GM18520 (cell line): ENCODE results near the gene NUPR1.
"Not testable (repeated sequence)": the region's sequence is repeated elsewhere in the genome, so short reads cannot be mapped to it uniquely, and the experiment has no call there.

Source experiments
- ATAC-seq: cut with Tn5 transposase; IDR thresholded peaks from one replicate; pipeline ENCODE4 v1.9.1; 2021; ENCODE audit not compliant: unreplicated experiment

Gene NUPR1

GRCh38 chr16:28538733-28539596 is at the start of gene NUPR1:
Gene NUPR1 (minus strand): TSS chr16:28538974. CDS start chr16:28538907, 67 bp downstream.
- no peak for ATAC-seq

DNA sequence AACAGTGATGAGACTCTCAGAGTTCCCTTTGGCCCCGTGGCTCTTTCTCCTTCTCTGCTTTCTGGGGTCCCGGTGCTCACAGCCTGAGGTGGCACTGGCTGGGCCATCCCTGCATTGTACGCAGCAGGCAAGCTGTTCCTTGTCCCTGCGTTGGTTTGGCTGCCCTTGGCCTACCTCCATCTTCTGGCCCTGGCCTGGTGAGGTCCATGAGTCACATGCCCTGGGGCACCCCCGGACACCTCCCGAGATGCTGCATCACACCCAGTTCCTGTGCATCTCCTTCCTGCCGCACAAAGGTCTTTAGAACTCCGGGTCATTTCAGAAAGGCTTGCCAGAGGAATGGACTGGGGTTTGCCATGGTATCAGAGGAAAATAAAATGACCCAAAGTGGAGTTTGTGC is 48.6 kb upstream of the NUPR1 start:
- no peak for ATAC-seq

DNA sequence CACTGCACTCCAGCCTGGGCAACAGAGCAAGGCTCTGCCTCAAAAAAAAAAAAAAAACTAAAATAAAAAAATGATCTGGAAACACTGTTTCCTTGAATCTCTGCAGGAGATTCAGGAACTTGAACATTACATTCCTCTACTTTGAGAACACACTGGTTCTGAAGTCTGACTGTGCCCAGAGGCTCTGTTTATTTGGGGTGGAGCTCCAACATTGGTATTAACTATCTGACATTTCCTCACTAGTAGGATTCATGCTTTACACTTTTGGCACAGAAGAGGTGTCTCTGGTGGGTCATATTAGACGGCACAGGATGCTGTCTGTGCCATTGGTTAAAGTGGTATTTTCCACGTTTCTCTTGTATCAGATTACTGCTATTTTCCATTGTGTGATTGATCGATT is 47.7 kb upstream of the NUPR1 start:
- ATAC-seq: no peak

- ATAC-seq: no peak
Measured at GRCh38 chr16:28585674-28586073, 46.9 kb upstream of the NUPR1 start.

DNA sequence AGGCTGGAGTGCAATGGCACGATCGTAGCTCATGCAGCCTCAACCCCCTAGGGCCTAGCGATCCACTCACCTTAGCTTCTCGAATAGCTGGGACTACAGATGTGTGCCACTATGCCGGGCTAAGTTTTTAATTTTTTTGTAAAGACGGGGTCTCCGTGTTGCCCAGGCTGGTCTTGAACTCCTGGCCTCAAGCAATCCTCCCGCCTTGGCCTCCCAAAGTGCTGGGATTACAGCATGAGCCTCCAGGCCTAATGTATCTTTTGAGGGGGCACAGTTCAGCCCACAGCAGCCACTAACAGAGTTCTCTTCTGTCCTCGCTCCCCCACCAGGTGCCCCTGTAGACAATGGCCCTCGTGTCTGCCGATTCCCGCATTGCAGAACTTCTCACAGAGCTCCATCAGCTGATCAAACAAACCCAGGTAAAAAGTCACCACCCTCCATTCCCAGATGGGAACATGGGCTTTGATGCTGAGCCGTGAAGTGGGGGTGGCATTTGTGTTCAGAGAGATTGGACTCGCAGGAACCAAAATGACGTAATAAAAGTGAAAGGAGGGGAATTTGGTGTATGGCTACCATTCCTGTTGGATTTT is 42.0 kb upstream of the NUPR1 start:
- ATAC-seq: no peak

GRCh38 chr16:28575446-28576109 is 36.8 kb upstream of the NUPR1 start:
- no peak for ATAC-seq

DNA sequence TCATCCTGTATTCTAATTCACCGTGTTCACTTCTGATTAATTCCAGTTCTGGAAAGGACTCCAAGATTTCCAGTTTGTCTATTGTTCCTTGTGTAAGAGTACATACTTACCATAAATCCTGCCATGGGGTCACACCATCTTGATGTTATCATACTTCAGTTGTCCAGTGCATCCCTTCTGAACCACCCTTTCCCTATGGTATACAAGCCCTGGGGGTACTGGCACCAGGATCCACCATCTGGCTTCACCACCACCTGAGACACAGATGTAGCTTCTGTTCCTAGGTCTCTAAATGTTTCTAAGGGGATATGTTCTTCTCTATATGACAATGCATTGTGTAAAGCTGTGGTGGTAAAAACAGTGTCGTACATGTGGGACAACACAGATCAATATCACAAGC is 36.2 kb upstream of the NUPR1 start:
- no peak for ATAC-seq

- no peak for ATAC-seq
Measured at GRCh38 chr16:28573738-28574718, 35.3 kb upstream of the NUPR1 start.

DNA sequence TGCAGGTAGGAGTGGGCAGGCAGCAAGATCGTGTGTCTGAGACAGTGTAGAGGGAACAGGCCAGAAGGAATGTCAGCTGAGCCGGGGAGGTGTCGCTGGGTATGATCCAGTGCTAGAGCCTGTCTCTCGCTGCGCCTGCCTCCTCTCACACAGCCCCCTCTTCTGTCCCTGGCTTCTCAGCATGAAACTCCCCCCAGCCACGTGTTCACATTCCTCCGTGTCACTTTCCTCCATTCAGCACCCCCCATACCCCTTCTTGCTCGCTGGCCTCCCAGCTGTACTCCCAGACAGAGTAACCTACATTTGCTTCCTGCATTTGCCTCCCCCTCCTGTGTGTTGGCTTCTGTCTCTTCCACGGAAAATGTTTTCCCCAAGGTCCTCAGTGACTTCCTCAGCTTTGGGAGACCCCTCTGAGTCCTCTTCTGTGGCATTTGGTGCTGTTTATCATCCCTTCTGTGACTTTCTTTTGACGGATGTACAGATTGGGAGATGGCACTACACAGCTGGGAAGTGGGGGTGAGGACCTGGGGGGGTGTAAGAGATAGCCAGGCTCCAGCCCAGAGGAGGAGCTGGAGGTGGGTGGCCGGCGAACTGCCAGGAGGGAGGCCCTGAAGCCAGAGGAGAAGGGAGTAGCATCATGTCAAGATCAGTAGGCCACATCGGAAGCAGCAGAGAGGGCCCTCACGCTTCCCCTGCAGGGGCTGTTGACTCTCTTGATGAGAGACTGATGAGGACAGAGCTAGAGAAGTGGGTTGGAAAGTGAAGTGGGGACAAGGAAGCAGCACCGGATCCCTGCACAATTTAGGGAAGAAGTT is 34.1 kb upstream of the NUPR1 start:
- ATAC-seq: no peak

GRCh38 chr16:28569968-28570752 is 31.4 kb upstream of the NUPR1 start:
- ATAC-seq: no peak

DNA sequence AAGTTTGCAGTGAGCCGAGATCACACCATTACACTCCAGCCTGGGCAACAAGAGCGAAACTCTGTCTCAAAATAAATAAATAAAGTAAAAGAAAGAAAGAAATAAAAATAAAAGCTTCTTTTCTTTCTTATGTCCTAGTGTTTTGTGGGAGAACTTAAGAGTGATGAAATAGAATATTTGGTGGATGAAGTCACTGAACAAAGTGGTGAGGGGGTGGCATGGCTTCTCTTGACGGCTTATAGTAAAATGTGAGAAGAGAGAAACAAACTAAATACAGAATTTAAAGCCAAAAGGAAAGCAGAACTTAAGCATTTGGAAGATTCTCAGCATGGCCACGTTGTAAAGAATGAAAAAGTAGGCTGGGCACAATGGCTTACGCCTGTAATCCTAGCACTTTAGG is 30.2 kb upstream of the NUPR1 start:
- ATAC-seq: no peak

- no peak for ATAC-seq
Measured at GRCh38 chr16:28567292-28567691, 28.5 kb upstream of the NUPR1 start.

- not testable (repeated sequence) for ATAC-seq
Measured at GRCh38 chr16:28566233-28566925, 27.6 kb upstream of the NUPR1 start.

DNA sequence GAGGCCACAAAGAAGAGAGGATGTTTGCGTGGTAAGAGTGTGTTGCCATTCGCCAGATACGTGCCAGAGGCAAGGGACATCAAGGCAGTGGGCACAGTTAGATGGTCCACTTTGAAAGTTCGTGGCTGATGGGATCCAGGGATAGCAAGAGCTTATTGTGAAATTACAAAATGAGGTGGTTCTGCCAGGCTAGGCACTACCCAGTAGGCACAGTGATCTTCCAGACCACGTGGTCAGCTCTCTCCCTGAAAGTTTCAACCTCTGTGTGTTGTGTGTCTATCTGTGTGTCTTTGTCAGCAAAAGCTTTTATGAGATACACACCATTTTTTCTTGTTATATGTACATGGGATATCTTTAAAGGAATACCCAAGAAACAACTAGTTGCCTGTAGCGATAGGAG is 24.4 kb upstream of the NUPR1 start:
- ATAC-seq: no peak

- ATAC-seq: no peak
Measured at GRCh38 chr16:28562199-28562598, 23.4 kb upstream of the NUPR1 start.

DNA sequence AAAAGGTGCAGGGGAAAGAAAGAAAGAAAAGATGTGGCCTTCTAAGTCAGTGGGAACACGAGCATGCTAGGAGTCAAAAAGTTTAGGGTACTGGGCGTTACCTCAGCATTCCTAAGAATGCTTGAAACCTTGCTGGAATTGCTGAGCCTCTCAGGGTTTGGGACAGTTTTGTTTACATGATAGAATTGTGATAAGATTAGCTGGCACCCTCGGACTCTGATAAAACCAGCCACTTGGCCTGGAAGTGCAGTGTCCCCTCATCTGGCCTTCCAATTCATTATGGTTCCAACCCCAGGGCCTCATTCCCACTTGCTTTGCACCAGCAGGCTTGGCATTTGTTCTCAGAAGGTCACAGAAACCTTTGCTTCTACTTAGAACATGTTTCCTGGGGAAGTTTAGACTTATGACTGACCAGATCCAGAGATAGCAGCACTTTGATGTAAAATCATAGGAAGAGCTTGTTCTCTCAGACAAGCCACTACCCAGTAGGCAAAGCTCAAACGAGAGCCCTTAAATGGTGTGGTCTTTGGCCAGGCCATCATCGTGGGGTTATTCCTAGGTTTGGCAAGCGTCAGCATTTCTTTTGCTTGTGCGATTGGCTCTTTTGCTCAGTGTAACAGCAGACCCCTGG is 22.9 kb upstream of the NUPR1 start:
- ATAC-seq: no peak

GRCh38 chr16:28558456-28558855 is 19.7 kb upstream of the NUPR1 start:
- no peak for ATAC-seq

- no peak for ATAC-seq
Measured at GRCh38 chr16:28556914-28557320, 18.1 kb upstream of the NUPR1 start.
